PC-9 (cell line): ENCODE data around the gene RBFOX2. TPM values are rescaled to one million over a fixed set of nuclear protein-coding genes. Genes with fewer than 3 reads are reported as not detected.

Source experiments
- BruUV-seq: library from RNA; stranded (reverse); fragments of 400-500 nt; replicated peaks from 2 replicates; lab custom pipeline; 2021; lab: Mats Ljungman, UMichigan
- CTCF ChIA-PET: fragments of 300-600 bp; sonication (Branson Sonifier 250); formaldehyde crosslinking; loops from one replicate; lab custom pipeline; 2022; ENCODE audit warnings: antibody characterized with exemption; lab: Charles Lee
- POLR2A ChIA-PET: fragments of 300-600 bp; sonication (Branson Sonifier 250); formaldehyde crosslinking; loops from one replicate; lab custom pipeline; 2022; ENCODE audit warnings: antibody characterized with exemption; ENCODE audit not compliant: unreplicated experiment; lab: Charles Lee
- DNase-seq, 2 experiments: peaks; one replicate each; pipeline versions ENCODE4 v3.0.0 to v3.0.0-alpha.2; 2015 to 2022; ENCODE audit warnings: mixed read lengths in 1 of 2
- H2AFZ ChIP-seq: fragments of 200-600 bp; sonication (generic); 2 replicates; pipeline ENCODE4 v1.8.1; 2017; ENCODE audit warnings: antibody characterized with exemption
- H3F3A ChIP-seq: fragments of 200-600 bp; sonication (generic); 2 replicates; pipeline ENCODE4 v1.8.1; 2017; ENCODE audit warnings: antibody characterized with exemption, mild to moderate bottlenecking, low read depth; ENCODE audit not compliant: insufficient read depth
- H3K27ac ChIP-seq: fragments of 200-600 bp; sonication (generic); 2 replicates; pipeline ENCODE4 v1.6.1; 2016; ENCODE audit warnings: mixed run types
- H3K27me3 ChIP-seq: fragments of 200-600 bp; sonication (generic); 2 replicates; pipeline ENCODE4 v1.6.1; 2016; ENCODE audit warnings: low read depth, mixed run types; ENCODE audit not compliant: insufficient read depth
- H3K36me3 ChIP-seq: fragments of 200-600 bp; sonication (generic); 2 replicates; pipeline ENCODE4 v1.6.1; 2016; ENCODE audit warnings: low read depth, mixed run types
- H3K4me1 ChIP-seq: fragments of 200-600 bp; sonication (generic); replicated peaks from 2 replicates; pipeline ENCODE4 v1.6.1; 2016; ENCODE audit warnings: mixed run types; ENCODE audit not compliant: insufficient read depth
- H3K4me2 ChIP-seq: fragments of 200-600 bp; sonication (generic); 2 replicates; pipeline ENCODE4 v1.6.1; 2017; ENCODE audit warnings: mixed run types
- H3K4me3 ChIP-seq: fragments of 200-600 bp; sonication (generic); 2 replicates; pipeline ENCODE4 v1.6.1; 2016; ENCODE audit warnings: mixed run types
- H3K79me2 ChIP-seq: fragments of 200-600 bp; sonication (generic); 2 replicates; pipeline ENCODE4 v1.6.1; 2017; ENCODE audit warnings: low read depth, mixed run types
- H3K9me2 ChIP-seq: fragments of 200-600 bp; sonication (generic); 2 replicates; pipeline ENCODE4 v1.8.1; 2017; ENCODE audit warnings: mild to moderate bottlenecking; ENCODE audit not compliant: insufficient read depth
- H3K9me3 ChIP-seq: fragments of 200-600 bp; sonication (generic); 2 replicates; pipeline ENCODE4 v1.8.1; 2016; ENCODE audit warnings: low read depth; ENCODE audit not compliant: insufficient read depth
- H4K20me1 ChIP-seq: fragments of 200-600 bp; sonication (generic); 2 replicates; pipeline ENCODE4 v1.8.1; 2017; ENCODE audit not compliant: insufficient read depth
- EZH2 ChIP-seq: fragments of 200-600 bp; sonication (generic); IDR thresholded peaks from 2 replicates; pipeline ENCODE4 v1.8.0; 2017; ENCODE audit warnings: antibody characterized with exemption, low read depth
- intact Hi-C: fragments of 100-400 bp; cut with micrococcal nuclease; formaldehyde crosslinking; loops from one replicate; pipeline ENCODE4 v1.10.0; 2022; ENCODE audit not compliant: unreplicated experiment
- total RNA-seq: library from RNA; stranded (reverse); gene quantifications from 2 replicates; pipeline ENCODE4 v1.2.3, GENCODE V29; 2021
- TF ChIP-seq, protein P1 (sequence below): fragments of 200-600 bp; sonication (generic); conservative IDR thresholded peaks from 2 replicates; pipeline ENCODE4 v1.6.1; 2017; ENCODE audit warnings: mixed run types, antibody characterized with exemption, mild to moderate bottlenecking, moderate library complexity

Gene RBFOX2
- total RNA-seq, 1 experiment from 2014 or later: 109 TPM

DNA sequence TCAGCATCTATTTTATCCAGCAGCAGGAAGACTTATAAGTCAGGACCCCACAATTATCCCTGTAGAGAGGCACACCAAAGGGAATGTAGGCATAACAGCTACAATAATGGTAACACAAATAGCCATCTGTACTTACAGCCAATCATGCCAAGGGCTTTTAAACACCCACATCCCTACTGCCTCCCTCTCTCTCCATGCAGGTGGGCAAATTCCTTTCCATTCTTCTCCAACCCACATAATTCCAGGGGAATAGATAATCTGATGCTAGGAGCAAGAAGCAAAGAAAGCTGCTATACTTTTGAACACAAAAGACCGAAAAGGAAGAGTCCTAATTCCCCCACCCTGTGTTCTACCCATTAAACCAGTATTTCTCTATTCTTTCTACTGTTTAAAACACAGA, 46.7 kb downstream of the RBFOX2 start:
- no peak overlapping the region for H3K4me2 ChIP-seq
- H3K9me2 ChIP-seq: 0 out of 2 replicates have a peak, but pooled peaks cover 8% of the 10 kb centered on the region
- peaks cover 8% of the 10 kb centered on the region for H3K36me3 ChIP-seq
- no peak for DNase-seq
- no peak overlapping the region for H3K27ac ChIP-seq
- intact Hi-C loops: loop anchor here (5.0 kb wide), 1 partner anchor 85 kb away; no protein-coding TSS in a partner anchor
- H3K27me3 ChIP-seq: no peaks in the 10 kb centered on the region
- peaks cover 32% of the 10 kb centered on the region for H4K20me1 ChIP-seq
- peaks cover 11% of the 10 kb centered on the region; the same call in 1 of the 2 replicates for H3F3A ChIP-seq
- CTCF ChIA-PET: interaction anchor here (0.6 kb wide), 1 partner anchor 19 kb away, joined by 5 read pairs; no protein-coding TSS in a partner anchor
- no peak overlapping the region for H2AFZ ChIP-seq
- no TSS peak for BruUV-seq
- peaks cover 92% of the 10 kb centered on the region for H3K79me2 ChIP-seq
- no peak overlapping the region for H3K4me3 ChIP-seq
- no peaks in the 10 kb centered on the region for H3K9me3 ChIP-seq
- no peaks in the 10 kb centered on the region for H3K4me1 ChIP-seq
- no peak for TF ChIP-seq EZH2
- TF ChIP-seq, protein P1, sequence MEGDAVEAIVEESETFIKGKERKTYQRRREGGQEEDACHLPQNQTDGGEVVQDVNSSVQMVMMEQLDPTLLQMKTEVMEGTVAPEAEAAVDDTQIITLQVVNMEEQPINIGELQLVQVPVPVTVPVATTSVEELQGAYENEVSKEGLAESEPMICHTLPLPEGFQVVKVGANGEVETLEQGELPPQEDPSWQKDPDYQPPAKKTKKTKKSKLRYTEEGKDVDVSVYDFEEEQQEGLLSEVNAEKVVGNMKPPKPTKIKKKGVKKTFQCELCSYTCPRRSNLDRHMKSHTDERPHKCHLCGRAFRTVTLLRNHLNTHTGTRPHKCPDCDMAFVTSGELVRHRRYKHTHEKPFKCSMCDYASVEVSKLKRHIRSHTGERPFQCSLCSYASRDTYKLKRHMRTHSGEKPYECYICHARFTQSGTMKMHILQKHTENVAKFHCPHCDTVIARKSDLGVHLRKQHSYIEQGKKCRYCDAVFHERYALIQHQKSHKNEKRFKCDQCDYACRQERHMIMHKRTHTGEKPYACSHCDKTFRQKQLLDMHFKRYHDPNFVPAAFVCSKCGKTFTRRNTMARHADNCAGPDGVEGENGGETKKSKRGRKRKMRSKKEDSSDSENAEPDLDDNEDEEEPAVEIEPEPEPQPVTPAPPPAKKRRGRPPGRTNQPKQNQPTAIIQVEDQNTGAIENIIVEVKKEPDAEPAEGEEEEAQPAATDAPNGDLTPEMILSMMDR: no peak
- POLR2A ChIA-PET: no interaction called here

DNA sequence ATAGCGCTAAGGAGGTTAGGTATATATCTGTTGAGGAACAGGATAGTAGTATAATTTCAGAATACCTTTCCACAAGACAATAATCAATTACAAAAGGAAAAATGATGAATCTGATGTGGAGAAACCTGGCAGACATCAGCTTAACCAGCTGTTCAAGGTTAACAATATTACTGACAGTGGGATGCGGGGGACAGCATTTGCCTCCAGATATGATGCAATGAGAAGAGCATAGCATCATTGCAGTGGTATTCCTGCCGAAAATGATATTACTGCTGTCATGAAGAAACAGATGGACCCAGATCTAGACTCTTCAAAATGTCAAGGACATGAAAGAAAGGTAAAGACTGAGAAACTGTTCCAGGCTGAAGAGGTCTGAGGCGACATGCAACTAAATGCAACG, 49.7 kb downstream of the RBFOX2 start:
- POLR2A ChIA-PET: no interaction called here
- Histone ChIP-seq H3K27ac (no peak overlapping the region), H3K9me3 (no peaks in the 10 kb centered on the region), H3F3A (peaks cover 17% of the 10 kb centered on the region; the same call in 1 of the 2 replicates), H3K79me2 (peaks cover 90% of the 10 kb centered on the region), H3K27me3 (no peaks in the 10 kb centered on the region), H3K4me1 (no peaks in the 10 kb centered on the region; the same call in 1 of the 2 replicates), H3K36me3 (peaks cover 8% of the 10 kb centered on the region), H3K9me2 (0 out of 2 replicates have a peak, but pooled peaks cover 8% of the 10 kb centered on the region), H3K4me2 (no peak overlapping the region), H2AFZ (no peak overlapping the region), H3K4me3 (no peak overlapping the region), H4K20me1 (peaks cover 41% of the 10 kb centered on the region)
- intact Hi-C loops: no loop called here
- TF ChIP-seq, protein P1: no peak
- no peak for TF ChIP-seq EZH2
- CTCF ChIA-PET: no interaction called here
- BruUV-seq: no TSS peak
- no peak for DNase-seq

DNA sequence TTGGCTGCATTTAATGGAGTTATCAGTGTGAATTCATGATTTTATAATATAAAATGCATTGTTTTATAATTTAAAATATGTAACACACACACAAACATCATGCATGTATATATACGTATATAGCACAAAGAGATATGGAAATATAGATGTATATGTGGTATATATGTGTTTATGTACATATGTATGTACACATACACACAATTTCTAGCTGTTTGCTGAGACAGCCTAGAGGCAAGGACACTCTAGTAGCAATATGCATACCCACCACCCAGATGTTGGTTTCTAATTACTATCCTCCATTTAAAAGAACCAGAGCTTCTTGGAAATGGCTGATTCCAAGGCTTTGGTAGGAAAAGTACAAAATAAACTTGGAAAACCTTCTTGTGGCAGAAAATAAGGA, 50.4 kb downstream of the RBFOX2 start:
- DNase-seq: no peak
- Histone ChIP-seq H3K4me3 (no peak overlapping the region), H3F3A (peaks cover 17% of the 10 kb centered on the region; the same call in 1 of the 2 replicates), H3K9me3 (no peaks in the 10 kb centered on the region), H3K79me2 (peaks cover 92% of the 10 kb centered on the region), H3K27me3 (no peaks in the 10 kb centered on the region), H2AFZ (no peak overlapping the region), H3K27ac (no peak overlapping the region), H3K4me2 (no peak overlapping the region), H3K36me3 (peaks cover 8% of the 10 kb centered on the region), H3K4me1 (no peaks in the 10 kb centered on the region; the same call in 1 of the 2 replicates), H4K20me1 (peaks cover 46% of the 10 kb centered on the region), H3K9me2 (0 out of 2 replicates have a peak, but pooled peaks cover 8% of the 10 kb centered on the region)
- ChIA-PET CTCF (interaction anchor here (0.5 to 0.7 kb wide), 2 partner anchors 9 to 12 kb away, joined by 3 to 4 read pairs; no protein-coding TSS in a partner anchor), POLR2A (no interaction called here)
- TF ChIP-seq EZH2: no peak
- TF ChIP-seq, protein P1: no peak
- intact Hi-C loops: no loop called here
- BruUV-seq: no TSS peak
